Fibroblast of the aortic adventitia (primary cell): Measurements from ENCODE around the gene MEGF11. TPM values are rescaled to one million over a fixed set of nuclear protein-coding genes. Genes with fewer than 3 reads are reported as not detected.

Experiments used
- DNase-seq: peaks from one replicate; pipeline ENCODE4 v3.0.0-alpha.2; 2010; ENCODE audit warnings: low read depth
- H3K4me3 ChIP-seq: 2 replicates; pipeline ENCODE4 v1.5.1; 2011; ENCODE audit warnings: low read depth, mild to moderate bottlenecking, control low read depth, low read length, moderate library complexity
- CTCF ChIP-seq: IDR thresholded peaks from 2 replicates; pipeline ENCODE4 v1.5.1; 2011; ENCODE audit warnings: mild to moderate bottlenecking, low read length, control low read depth, inconsistent platforms; ENCODE audit not compliant: insufficient read depth
- total RNA-seq: library from RNA; depleted of rRNA; stranded (reverse); fragments of >200 nt; gene quantifications from 2 replicates; pipeline ENCODE4 v1.2.3, GENCODE V29; 2012; ENCODE audit warnings: low replicate concordance

Gene MEGF11
- total RNA-seq, 1 donor, result 0.36 TPM

- no peak overlapping the region for H3K4me3 ChIP-seq
- DNase-seq, result peak; percentile 4
- TF ChIP-seq CTCF, result no peak
Measured at GRCh38 chr15:66072616-66073361, 180.8 kb downstream of the MEGF11 start.

GRCh38 chr15:66071921-66072295, 181.6 kb downstream of the MEGF11 start:
- peak; percentile 3 for DNase-seq
- H3K4me3 ChIP-seq, result no peak overlapping the region
- no peak for TF ChIP-seq CTCF

GRCh38 chr15:66071160-66071920, 182.2 kb downstream of the MEGF11 start:
- H3K4me3 ChIP-seq, result no peak overlapping the region
- no peak for TF ChIP-seq CTCF
- no peak for DNase-seq

GRCh38 chr15:66070220-66070934, 183.2 kb downstream of the MEGF11 start:
- no peak for TF ChIP-seq CTCF
- H3K4me3 ChIP-seq, result no peak overlapping the region
- no peak for DNase-seq

GRCh38 chr15:66069751-66070150, 183.8 kb downstream of the MEGF11 start:
- H3K4me3 ChIP-seq, result no peak overlapping the region
- DNase-seq, result no peak
- no peak for TF ChIP-seq CTCF

GRCh38 chr15:66068801-66069200, 184.7 kb downstream of the MEGF11 start:
- no peak for TF ChIP-seq CTCF
- no peak for DNase-seq
- H3K4me3 ChIP-seq, result no peak overlapping the region
